Urothelium cell line (cell line): ENCODE measurements around the gene KRTAP10-3.

ENCODE experiments used
- DNase-seq: peaks from one replicate; pipeline ENCODE4 v3.0.0; 2011; ENCODE audit warnings: low spot score, mixed read lengths
- FAIRE-seq: peaks from 2 replicates; lab custom pipeline; 2011; peaks lifted over from hg19 to GRCh38; lab: Jason Lieb, UNC

The KRTAP10-3 gene

DNA sequence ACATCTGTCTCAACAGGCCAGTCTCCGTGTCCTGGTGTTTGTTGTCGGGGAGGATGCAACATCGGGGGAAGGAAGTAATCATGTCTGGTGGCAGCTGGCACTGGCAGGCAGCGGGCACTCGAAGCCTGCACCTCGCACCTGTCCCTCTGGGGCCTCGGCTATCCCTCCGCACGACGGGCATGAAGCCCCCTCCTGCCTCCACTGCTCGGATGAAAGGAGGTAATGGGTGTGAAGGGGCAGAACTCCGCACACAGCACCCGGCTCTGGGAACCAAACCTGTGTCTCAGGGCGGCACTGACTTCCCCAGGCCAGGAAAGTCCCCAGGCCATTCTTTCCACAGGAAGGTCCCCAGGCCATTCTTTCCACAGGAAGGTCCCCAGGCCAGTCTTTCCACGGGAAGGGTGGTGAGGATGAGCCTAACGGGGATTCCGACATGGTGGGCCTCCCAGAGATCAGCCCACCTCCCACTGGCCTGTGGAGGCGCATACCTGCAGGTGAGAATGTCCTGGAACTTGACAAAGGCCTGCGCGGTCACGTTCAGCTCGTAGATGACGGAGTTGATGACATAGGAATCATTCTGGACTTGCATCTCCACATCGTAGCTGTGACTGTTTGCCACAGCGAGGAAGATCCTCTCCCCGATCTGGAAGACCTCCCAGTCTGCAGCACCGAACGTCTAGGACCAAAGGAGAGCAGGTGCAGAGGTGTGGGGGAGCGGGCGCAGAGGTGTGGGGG lies 49.7 kb downstream of the KRTAP10-3 start:
- no peak for DNase-seq
- no peak for FAIRE-seq

DNA sequence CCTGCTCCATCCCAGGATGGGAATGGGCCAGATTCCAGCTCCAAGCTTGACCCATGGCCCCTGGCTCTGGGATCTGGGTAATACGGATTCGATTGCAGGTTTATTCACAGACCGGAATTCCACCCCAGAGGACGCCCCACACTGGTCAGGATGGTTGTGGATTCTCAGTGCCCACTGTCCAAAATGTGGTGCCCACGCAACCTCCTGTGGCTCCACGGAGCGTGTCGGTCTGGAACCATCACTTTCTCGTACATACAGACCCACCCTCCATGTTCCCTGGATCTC lies 50.2 kb downstream of the KRTAP10-3 start:
- FAIRE-seq: no peak

More for the DNA sequence above, 50.2 kb downstream of the KRTAP10-3 start:
- DNase-seq: no peak
